HG03039 (cell line): ENCODE measurements around the gene MTRFR.
"Not testable (repeated sequence)": the region's sequence is repeated elsewhere in the genome, so short reads cannot be mapped to it uniquely, and the experiment has no call there.

Source experiments
- ATAC-seq: cut with Tn5 transposase; IDR thresholded peaks from one replicate; pipeline ENCODE4 v1.9.1; 2021; ENCODE audit warnings: mild to moderate bottlenecking, moderate library complexity; ENCODE audit not compliant: unreplicated experiment

Gene MTRFR

GRCh38 chr12:123232807-123233504 lies at the start of gene MTRFR, which contains the start of gene MPHOSPH9:
TSS of gene MTRFR (plus strand) at chr12:123233436. CDS start at chr12:123253675, 20,239 bp downstream.
TSS of gene MPHOSPH9 (minus strand) at chr12:123233141. CDS start at chr12:123230364, 2,777 bp downstream.
- peak; percentile 79 for ATAC-seq

- no peak for ATAC-seq
Observed at GRCh38 chr12:123187637-123188036, 45.6 kb upstream of the MTRFR start.

- ATAC-seq: no peak
Observed at GRCh38 chr12:123199936-123200335, 33.3 kb upstream of the MTRFR start.

- ATAC-seq: no peak
Observed at GRCh38 chr12:123200414-123200813, 32.8 kb upstream of the MTRFR start.

- ATAC-seq: not testable (repeated sequence)
Observed at GRCh38 chr12:123206794-123207193, 26.4 kb upstream of the MTRFR start.

- ATAC-seq: not testable (repeated sequence)
Observed at GRCh38 chr12:123207815-123208214, 25.4 kb upstream of the MTRFR start.

DNA sequence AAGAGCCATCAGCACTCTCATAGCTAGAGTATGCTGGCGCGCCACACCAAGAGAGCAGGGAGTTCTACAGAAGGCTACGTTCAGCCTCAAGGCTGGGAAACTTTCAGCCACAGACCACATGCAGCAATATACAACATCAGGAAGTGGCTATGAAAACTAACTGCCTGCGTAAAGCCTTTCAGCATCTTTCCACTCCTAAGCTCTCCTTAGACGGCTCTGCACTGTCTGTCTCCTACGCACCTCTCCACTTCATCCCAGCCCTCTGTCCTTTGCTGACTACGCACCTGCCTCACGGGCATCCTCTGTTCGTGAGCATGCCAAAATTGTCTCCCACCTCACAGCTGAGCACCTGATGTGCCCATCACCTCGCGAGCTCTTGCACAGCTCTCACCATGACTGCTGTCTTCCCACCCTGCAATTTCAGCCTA lies 10.0 kb upstream of the MTRFR start:
- ATAC-seq: peak; percentile 58

DNA sequence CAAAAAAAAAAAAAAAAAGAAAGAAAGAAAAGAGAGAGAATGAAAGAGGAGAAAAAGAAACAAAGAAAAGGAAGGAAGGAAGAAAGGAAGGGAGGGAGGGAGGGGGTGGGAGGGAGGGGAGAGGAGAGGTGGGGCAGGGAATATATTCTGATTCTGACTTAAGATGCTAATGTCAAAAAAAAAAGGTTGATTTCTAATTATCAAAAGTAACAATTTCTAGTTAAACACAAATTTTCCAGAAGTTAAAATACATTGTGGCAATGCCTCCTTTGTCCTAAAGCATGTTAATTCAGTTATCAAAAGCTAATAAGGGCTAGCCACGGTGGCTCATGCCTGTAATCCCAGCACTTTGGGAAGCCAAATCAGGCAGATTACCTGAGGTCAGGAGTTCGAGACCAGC lies 7.8 kb upstream of the MTRFR start:
- no peak for ATAC-seq

GRCh38 chr12:123227581-123228258 lies 5.5 kb upstream of the MTRFR start:
- no peak for ATAC-seq

DNA sequence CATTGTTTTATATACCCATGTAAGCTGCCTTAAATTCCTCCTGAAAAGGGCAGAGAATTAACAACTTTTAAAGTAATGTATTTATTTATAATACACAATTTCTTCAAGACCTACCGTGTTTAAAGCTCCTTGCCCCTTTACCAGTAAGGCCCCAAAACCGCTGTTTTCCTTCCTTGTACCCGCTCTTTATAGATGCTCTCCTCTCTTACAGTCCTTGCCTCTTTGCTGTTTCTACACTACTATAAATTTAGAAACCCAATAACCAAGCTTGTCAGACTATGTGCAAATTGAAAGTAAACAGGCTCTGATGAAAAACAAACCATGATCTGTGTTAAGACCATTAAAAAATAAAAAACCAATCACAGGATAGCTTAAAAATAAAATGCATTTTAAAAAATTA lies 4.2 kb upstream of the MTRFR start:
- no peak for ATAC-seq

DNA sequence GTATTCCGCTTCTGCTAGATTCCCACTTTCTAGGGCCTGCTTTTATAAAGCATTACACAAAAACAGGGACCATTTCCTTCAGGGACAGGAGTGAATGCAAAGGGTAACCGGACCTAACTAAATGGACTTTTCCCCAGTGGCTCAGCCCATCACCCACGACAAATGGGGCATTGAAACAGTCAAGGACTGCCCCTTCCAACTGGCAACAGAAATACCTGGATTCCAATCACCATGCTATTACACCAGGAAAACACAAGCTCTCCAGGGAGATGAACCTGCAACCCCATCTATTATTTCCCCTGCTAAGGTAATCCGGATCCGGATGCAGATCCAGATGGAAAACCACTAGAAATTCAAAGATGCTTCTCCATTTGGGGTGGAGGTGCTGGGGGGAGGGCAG lies 1.3 kb upstream of the MTRFR start:
- ATAC-seq: no peak

DNA sequence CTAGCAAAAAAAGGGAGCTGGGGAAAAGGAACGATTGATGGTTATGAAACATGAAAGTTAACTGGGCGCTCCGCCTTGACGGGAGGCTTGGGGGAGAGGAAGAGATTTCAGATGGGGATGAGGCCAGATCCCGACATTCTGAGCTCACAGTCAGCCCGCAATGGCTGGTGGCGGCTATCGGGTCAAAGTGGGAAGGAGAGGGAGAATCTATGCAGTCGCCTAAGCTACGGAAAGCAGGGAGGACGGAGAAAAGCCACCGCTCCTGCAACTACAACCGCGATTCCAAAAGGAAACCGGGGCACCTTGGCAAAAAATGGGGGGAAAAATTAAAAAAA lies 797 bp upstream of the MTRFR start:
- no peak for ATAC-seq

DNA sequence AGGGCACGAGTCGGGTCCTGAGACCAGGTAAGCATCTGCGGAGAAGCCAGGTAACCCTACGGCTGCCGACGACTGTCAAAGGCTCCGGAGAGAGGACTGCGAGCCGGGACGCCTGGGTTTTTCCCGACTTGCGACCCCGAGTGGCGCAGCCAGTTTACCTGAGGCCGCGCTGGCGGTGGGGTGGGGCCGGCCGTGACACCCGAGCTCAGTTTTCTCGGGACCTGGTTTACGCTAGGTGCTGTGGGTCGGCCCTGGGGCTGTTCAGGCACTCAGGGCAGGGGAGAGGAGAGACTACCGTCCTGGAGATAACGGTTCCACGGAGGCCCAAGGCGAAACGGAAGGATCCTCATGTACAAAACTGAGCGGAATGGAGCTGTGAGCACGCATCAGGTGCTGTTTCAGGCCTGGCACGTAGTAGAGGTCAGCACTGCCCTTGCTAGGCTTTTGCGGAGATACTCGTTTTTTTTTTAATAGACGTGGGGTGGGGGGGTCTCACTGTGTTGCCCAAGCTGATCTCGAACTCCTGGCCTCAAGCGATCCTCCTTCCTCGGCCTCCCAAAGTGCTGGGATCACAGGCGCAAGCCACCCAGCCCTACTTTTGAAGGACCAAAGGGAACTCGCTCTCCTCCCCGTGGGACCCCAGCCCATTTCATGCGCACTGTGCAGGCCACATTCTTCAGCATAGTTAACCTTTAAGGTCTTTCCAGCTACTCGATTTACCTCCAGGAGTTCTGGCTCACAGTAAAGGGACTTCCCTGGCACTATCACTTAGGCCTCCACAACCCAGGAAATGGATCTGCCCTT lies 471 bp downstream of the MTRFR start:
- peak; percentile 15 for ATAC-seq

DNA sequence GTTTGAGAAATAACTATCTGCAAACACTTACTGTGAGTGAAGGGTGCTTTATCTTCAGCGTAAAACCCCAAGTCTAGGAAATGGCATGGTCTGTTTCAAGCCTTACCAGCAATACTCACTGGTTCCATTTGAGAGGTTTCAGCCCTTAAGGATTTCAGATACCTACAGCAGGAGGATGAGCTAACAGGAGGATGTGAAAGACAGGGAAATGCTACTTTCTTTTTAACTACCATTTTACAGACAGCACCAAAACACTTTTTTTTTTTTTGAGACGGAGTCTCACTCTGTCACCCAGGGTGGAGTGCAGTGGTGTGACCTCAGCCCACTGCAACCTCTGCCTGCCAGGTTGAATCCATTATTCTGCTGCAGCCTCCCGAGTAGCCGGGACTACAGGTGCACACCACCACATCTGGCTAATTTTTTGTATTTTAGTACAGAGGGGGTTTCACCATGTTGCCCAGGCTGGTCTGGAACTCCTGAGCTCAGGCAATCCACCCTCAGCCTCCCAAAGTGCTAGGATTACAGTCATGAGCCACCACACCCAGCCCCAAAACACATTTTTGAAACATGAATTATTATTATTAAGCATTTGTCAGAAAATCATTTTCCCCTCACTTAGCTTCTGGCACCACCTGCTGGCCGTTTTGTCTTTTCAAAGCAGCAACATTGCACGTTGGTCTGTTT lies 4.6 kb downstream of the MTRFR start:
- ATAC-seq: no peak

GRCh38 chr12:123238330-123238682 lies 5.1 kb downstream of the MTRFR start:
- ATAC-seq: no peak

DNA sequence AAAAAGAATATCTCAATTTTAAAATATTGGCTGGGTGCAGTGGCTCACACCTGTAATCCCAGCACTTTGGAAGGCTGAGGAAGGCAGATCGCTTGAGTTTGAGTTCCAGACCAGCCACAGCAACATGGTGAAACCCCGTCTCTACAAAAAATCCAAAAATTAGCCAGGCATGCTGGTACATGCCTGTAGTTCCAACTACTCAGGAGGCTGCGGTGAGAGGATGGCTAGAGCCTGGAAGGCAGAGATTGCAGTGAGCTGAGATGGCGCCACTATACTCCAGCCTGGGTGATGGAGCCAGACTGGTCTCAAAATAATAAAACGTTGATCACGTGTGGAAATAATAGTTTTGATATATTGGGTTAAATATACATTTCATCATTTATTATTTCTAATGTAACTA lies 5.7 kb downstream of the MTRFR start:
- no peak for ATAC-seq

- no peak for ATAC-seq
Observed at GRCh38 chr12:123242116-123242904, 9.1 kb downstream of the MTRFR start.

DNA sequence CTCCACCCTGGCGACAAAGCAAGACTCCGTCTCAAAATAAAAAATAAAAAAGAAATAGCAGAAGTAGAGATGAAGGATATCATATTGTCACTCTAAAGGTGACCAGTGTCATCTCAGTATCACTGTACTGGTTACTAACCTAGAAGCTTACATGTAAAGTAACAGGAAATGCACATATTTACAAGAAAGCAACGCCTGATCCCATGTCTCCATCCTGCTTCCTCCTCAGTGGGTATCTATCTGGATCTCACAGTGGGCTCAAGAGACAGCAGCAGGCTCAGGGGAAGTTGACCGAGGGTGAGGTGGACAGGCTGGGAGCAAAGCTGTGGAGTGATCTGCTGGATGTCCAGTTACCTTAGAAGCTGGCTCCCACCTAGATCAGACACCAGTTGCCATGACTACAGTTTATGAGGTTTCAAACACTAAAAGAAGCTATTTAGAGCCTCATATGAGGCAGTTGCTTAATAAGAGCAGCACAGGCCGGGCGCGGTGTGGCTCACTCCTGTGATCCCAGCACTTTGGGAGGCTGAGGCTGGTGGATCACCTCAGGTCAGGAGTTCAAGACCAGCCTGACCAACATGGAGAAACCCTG lies 10.5 kb downstream of the MTRFR start:
- no peak for ATAC-seq

GRCh38 chr12:123245678-123246077 lies 12.4 kb downstream of the MTRFR start:
- no peak for ATAC-seq

DNA sequence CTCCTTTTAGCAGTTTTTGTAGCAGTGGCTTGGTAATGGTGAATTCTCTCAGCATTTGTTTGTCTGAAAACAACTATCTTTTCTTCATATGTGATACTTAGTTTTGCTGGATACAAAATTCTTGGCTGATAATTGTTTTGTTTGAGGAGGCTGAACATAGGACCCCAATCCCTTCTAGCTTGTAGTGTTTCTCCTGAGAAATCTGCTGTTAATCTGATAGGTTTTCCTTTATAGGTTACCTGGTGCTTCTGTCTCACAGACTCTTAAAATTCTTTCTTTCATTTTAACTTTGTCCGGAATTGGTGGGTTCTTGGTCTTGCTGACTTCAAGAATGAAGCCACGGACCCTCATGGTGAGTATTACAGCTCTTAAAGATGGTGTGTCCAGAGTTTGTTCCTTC lies 14.9 kb downstream of the MTRFR start:
- ATAC-seq: not testable (repeated sequence)
